ACC112 (cell line): ENCODE measurements around the gene DYNC1LI1.

Source experiments
- H2AFZ ChIP-seq: fragments of 200-600 bp; sonication (generic); one replicate; pipeline ENCODE4 v1.6.0; 2017; ENCODE audit warnings: antibody characterized with exemption, low read length; ENCODE audit not compliant: unreplicated experiment
- H3K27ac ChIP-seq: fragments of 200-600 bp; sonication (generic); 2 replicates; pipeline ENCODE4 v1.5.1; 2014; ENCODE audit warnings: low read depth, mild to moderate bottlenecking, antibody characterized with exemption, low read length, moderate library complexity
- H3K27me3 ChIP-seq: fragments of 200-600 bp; sonication (generic); 2 replicates; pipeline ENCODE4 v1.6.1; 2014; ENCODE audit warnings: mild to moderate bottlenecking, antibody characterized with exemption, low read length, moderate library complexity, mixed read lengths; ENCODE audit not compliant: insufficient read depth
- H3K36me3 ChIP-seq: fragments of 200-600 bp; sonication (generic); 2 replicates; pipeline ENCODE4 v1.6.1; 2016; ENCODE audit warnings: mild to moderate bottlenecking, antibody characterized with exemption, low read length, moderate library complexity, mixed read lengths; ENCODE audit not compliant: insufficient read depth
- H3K4me1 ChIP-seq: fragments of 200-600 bp; sonication (generic); one replicate; pipeline ENCODE4 v1.6.1; 2016; ENCODE audit warnings: low read length, mixed read lengths; ENCODE audit not compliant: insufficient read depth, unreplicated experiment, control insufficient read depth
- H3K4me3 ChIP-seq: fragments of 200-600 bp; sonication (generic); 2 replicates; pipeline ENCODE4 v1.5.1; 2014; ENCODE audit warnings: mild to moderate bottlenecking, low read depth, low read length
- H3K79me2 ChIP-seq: fragments of 200-600 bp; sonication (generic); one replicate; pipeline ENCODE4 v1.6.0; 2016; ENCODE audit warnings: low read length; ENCODE audit not compliant: control insufficient read depth, unreplicated experiment, insufficient read depth

Gene DYNC1LI1

DNA sequence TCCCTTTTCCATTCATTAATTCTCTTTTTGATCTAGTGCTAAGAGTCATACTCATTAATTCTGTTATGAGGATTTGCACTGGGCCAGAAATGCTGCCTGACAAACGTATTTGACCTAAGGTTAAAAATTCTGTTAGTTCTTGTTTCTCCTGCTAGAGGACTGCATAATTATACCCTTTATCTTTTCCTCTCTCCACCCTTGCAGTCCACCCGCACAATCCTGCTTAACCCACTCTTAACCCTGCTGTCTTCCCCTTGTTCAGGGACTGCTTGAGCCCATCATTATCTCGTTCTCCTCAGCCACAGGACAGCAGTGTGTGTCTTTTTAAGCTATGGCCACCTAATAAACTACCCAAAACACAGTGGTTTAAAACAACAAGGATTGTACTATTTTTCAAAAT lies 31.1 kb upstream of the DYNC1LI1 start:
- Histone ChIP-seq H3K4me3 (no peak overlapping the region), H3K36me3 (no peaks in the 10 kb centered on the region), H3K4me1 (no peaks in the 10 kb centered on the region), H2AFZ (no peak overlapping the region), H3K79me2 (no peaks in the 10 kb centered on the region), H3K27me3 (peaks cover 13% of the 10 kb centered on the region), H3K27ac (no peak overlapping the region)

DNA sequence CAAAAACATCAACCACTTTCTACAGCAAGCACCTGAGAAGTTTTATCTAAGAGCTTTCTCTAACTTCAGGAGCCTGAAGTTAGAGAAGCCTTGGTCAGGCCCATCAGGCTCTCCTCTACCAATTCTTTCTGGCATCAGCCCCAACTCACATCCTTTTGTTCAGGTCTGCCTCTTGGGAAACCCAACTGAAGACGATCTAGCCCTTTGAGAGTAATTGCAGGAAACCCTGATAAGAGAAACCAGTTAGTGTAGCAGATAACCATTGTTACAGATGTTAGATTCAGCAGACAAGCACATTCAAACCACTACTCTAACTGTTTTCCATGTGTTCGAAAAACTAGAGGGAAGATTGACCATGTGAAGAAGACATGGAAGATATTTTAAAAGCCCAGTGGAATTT lies 27.0 kb upstream of the DYNC1LI1 start:
- no peak overlapping the region for H2AFZ ChIP-seq
- no peak overlapping the region for H3K27ac ChIP-seq
- H3K27me3 ChIP-seq: peaks cover 8% of the 10 kb centered on the region
- no peaks in the 10 kb centered on the region for H3K79me2 ChIP-seq
- H3K4me1 ChIP-seq: peaks cover 14% of the 10 kb centered on the region
- no peak overlapping the region for H3K4me3 ChIP-seq
- H3K36me3 ChIP-seq: no peaks in the 10 kb centered on the region

DNA sequence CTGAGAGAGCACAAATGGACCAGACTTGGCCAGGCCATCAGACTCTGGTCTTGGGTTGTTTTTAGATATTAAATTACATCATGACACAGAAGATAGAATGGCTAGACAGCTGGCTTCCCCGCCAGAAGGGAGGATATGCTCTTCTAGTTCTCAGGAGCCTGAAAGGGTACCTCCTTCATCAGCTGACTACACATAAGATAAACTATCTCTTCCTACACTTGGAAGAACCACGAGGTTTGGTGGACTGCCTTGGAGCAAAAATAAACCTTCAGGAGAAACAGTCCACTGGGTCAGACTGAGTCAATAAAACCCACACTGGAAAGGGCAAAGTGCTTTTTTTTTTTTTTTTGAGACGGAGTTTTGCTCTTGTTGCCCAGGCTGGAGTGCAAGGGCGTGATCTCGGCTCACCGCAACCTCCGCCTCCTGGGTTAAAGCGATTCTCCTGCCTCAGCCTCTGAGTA lies 26.3 kb upstream of the DYNC1LI1 start:
- H3K4me1 ChIP-seq: peaks cover 14% of the 10 kb centered on the region
- H2AFZ ChIP-seq: no peak overlapping the region
- H3K79me2 ChIP-seq: no peaks in the 10 kb centered on the region
- H3K36me3 ChIP-seq: no peaks in the 10 kb centered on the region
- H3K4me3 ChIP-seq: no peak overlapping the region
- H3K27ac ChIP-seq: no peak overlapping the region
- H3K27me3 ChIP-seq: peaks cover 5% of the 10 kb centered on the region

DNA sequence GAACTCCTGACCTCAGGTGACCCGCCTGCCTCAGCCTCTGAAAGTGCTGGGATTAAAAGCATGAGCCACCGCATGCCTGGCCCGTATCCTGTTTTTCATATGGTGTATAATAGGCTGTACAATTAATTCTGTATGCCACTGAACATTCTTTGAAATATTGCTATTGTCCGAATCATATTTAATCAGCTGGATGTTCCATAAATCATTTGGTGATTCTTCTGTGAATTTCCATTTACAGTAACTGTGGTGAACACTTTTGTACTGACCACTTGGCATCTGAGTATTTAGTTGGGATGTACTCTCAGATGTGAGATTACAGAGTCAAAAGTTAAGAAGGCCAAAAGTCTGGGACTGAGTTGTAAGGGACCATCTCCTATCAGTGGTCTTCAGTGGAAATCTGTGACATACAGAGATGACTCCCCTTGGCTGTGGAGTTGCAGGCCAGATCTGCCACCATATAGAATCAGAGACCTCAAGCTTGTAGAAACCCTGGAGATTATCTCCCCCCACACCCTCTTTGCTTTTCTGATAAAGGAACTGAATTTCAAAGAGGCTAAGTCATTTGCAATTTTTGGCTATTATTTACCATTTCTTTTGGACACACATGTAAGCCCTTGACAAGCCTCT lies 25.7 kb upstream of the DYNC1LI1 start:
- no peak overlapping the region for H3K4me3 ChIP-seq
- H3K27me3 ChIP-seq: peaks cover 6% of the 10 kb centered on the region; the same call in 1 of the 2 replicates
- no peaks in the 10 kb centered on the region for H3K79me2 ChIP-seq

DNA sequence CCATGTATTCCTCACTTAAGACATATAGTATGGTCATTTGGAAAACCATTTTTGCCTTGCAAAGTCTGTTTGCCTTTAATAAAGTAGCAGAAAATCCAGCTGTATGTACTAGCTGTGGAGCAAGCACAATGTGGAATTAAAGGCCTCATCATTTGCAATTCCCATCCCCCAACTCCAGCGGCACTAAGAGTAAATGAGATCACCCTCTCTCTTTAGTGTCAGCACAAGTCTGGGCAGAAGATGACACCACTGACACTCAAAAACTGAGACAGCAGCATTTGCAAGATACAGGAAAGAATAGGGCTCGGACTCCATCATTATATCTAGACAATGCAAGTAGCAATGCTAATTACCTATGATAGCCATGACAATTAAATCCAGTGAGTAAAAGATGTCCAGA lies 24.7 kb upstream of the DYNC1LI1 start:
- Histone ChIP-seq H3K27ac (no peak overlapping the region), H3K36me3 (no peaks in the 10 kb centered on the region), H3K4me3 (no peak overlapping the region), H2AFZ (no peak overlapping the region), H3K4me1 (peaks cover 14% of the 10 kb centered on the region), H3K27me3 (peaks cover 11% of the 10 kb centered on the region), H3K79me2 (no peaks in the 10 kb centered on the region)

More for the DNA sequence above, 25.7 kb upstream of the DYNC1LI1 start:
- H2AFZ ChIP-seq: no peak overlapping the region
- H3K36me3 ChIP-seq: no peaks in the 10 kb centered on the region
- H3K4me1 ChIP-seq: peaks cover 14% of the 10 kb centered on the region
- H3K27ac ChIP-seq: no peak overlapping the region

DNA sequence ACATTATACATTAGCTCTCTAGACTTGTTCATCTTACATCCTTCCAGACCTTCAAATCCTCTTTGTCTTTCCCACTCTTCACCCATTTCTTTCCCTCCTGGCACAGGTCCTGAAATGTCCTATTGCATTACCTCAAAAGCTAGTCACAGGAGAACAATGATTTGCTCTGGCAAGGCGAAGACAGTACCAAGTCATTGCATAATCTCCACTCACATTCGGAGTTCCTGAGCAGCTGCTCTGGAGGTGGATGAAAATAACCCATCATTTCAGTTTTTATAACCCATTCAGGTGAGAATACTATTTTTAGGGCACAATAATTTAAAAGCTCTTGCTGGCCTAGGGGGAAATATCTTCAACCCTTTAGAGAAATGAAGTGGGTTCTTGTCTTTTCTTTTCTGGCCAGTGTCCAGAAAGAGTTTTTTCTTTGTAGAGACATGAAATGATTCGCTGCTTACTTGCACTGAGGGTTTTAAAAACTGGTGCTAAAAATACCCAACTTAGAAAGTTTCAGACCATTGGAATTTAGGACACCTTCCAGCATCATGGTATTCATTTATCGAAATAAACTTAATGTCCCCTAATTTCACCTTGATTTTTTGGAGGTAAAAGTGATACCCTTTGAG lies 23.4 kb upstream of the DYNC1LI1 start:
- peaks cover 14% of the 10 kb centered on the region for H3K4me1 ChIP-seq
- no peaks in the 10 kb centered on the region for H3K79me2 ChIP-seq
- H3K36me3 ChIP-seq: no peaks in the 10 kb centered on the region
- no peak overlapping the region for H3K27ac ChIP-seq
- no peak overlapping the region for H3K4me3 ChIP-seq
- no peak overlapping the region for H2AFZ ChIP-seq
- peaks cover 22% of the 10 kb centered on the region for H3K27me3 ChIP-seq

DNA sequence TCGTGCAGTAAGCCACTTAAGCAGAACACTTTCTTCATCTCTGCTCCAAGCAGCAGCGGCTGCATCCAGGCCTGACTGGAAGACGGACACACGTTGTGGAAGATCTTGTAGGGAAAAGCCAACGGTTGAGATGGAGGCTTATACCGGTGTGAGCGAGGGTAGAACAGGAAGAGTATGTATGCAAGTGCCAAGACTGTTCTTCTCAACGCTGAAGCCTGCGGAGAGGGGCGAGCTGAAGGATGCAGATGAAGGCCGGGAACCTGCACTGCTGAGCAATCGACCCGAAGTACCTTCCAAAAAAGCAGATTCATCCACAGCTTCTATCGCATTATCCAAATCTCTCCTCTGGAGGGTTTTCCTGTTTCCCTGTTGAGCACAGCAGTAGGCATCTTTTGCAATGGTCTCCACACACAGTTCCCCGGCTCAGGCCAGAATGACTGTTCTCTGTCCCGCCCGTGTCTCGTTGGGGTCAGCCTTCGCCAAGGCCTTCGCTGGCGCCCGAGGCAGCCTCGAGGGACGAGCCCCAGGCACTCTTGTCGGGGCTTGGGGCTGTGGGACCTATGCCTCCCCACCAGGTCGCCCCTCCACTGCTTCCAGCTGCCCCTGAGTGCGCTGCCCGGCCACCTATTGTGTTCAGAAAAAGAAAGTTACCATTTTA lies 22.2 kb upstream of the DYNC1LI1 start:
- Histone ChIP-seq H3K79me2 (no peaks in the 10 kb centered on the region), H3K4me1 (peaks cover 14% of the 10 kb centered on the region), H3K27ac (no peak overlapping the region), H3K36me3 (no peaks in the 10 kb centered on the region), H2AFZ (no peak overlapping the region), H3K4me3 (no peak overlapping the region), H3K27me3 (peaks cover 23% of the 10 kb centered on the region)

DNA sequence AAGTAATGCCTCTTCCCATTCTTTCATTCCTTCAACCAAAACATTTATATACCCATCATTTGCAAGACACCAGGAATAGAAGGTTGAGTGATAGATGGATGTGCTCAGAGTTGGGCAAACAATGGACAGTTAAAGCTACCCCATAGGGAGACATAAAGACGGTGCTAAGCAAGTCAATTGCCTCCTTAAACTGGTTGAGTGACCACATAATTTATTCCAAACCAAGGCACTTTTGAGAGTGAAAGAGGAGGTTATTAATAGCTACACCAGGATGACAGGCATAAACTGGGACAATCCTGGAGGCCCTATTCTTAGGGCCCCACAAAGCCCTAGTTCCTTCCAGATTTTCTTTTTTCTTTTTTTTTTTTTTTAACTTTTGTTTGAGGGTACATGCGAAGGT lies 21.4 kb upstream of the DYNC1LI1 start:
- no peak overlapping the region for H3K27ac ChIP-seq

DNA sequence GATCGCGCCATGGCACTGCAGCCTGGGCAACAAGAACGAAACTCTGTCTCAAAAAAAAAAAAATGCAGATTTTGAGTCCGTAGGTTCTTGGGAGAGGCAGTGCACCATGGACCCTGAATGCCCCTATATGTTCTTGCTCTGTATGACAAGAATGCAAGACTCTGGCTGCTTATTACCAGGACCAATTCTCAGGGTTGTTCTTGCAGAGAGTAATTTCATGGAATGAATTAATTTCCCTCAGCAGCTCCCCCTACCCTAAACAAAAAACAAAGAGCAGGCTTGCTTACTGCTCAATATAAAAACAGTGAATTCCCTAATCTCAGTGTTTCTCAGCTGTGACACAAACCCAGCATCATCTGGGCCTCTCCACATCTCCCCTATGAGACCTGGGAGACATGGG lies 20.5 kb upstream of the DYNC1LI1 start:
- Histone ChIP-seq H3K27ac (no peak overlapping the region), H2AFZ (no peak overlapping the region), H3K4me1 (peaks cover 14% of the 10 kb centered on the region), H3K36me3 (no peaks in the 10 kb centered on the region), H3K79me2 (no peaks in the 10 kb centered on the region), H3K4me3 (no peak overlapping the region), H3K27me3 (peaks cover 23% of the 10 kb centered on the region)

More for the DNA sequence above, 21.4 kb upstream of the DYNC1LI1 start:
- no peaks in the 10 kb centered on the region for H3K36me3 ChIP-seq
- peaks cover 23% of the 10 kb centered on the region for H3K27me3 ChIP-seq
- no peak overlapping the region for H3K4me3 ChIP-seq
- H2AFZ ChIP-seq: no peak overlapping the region
- no peaks in the 10 kb centered on the region for H3K79me2 ChIP-seq
- H3K4me1 ChIP-seq: peaks cover 14% of the 10 kb centered on the region

DNA sequence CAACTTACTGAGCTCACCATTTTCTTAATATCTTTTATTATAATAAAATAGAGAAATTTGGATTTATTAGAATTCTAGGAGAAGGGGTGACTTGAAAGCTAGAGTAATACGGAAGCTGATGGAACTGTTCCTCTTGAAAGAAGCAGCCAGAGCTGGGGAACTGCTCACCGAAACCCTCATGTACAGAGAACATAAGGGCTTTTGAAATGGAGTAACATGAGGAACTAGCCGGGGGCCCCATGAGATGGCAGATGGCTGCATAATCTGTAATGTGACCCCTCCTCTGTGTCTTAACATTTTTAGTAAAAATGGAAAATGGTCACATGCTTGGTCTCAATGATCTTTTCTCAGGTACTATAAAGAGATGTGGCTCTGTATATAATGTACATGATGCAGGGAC lies 15.7 kb upstream of the DYNC1LI1 start:
- peaks cover 17% of the 10 kb centered on the region; the same call in 1 of the 2 replicates for H3K27me3 ChIP-seq
- H3K4me3 ChIP-seq: no peak overlapping the region
- no peaks in the 10 kb centered on the region for H3K36me3 ChIP-seq
- H3K27ac ChIP-seq: no peak overlapping the region
- H2AFZ ChIP-seq: no peak overlapping the region
- no peaks in the 10 kb centered on the region for H3K79me2 ChIP-seq
- H3K4me1 ChIP-seq: no peaks in the 10 kb centered on the region

DNA sequence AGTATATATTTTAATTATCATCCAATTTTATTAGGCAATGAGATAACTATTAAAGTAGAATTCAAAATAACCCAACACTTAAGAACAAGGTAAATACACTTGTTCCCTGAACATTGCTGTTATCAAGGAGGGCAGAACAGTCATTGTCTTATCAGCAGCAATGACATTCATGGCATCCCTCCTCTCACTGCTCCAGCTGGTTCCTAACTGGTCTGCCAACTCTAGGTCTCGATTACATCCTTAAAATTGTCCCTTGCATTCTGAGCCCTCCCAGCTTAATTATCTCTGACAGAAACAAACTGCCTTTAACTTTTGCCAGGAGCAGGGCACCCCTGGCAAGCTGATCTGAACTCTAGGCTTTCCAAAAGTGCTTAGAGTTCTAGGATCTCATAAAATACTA lies 14.0 kb upstream of the DYNC1LI1 start:
- Histone ChIP-seq H3K4me1 (no peaks in the 10 kb centered on the region), H3K27ac (no peak overlapping the region), H3K36me3 (no peaks in the 10 kb centered on the region), H3K4me3 (no peak overlapping the region), H2AFZ (no peak overlapping the region), H3K79me2 (no peaks in the 10 kb centered on the region), H3K27me3 (0 out of 2 replicates have a peak, but pooled peaks cover 7% of the 10 kb centered on the region)
